ENCODE data around the gene EBF4. TPM values are rescaled to one million over a fixed set of nuclear protein-coding genes. Genes with fewer than 3 reads are reported as not detected.

The EBF4 gene
- total and polyA plus RNA-seq, 2 of the 8 experiments (the other 6 are each of a cell fraction or from before 2014, with no cell fraction given): 1.2 to 2.9 TPM

- ChIA-PET CTCF (ENCODE audit: partially characterized antibody) (interaction anchor here (0.9 to 1.8 kb wide), 10 partner anchors 9 to 202 kb away, joined by 3 to 7 read pairs (median 4); partner anchors contain the start of gene C20orf141), POLR2A (ENCODE audit: partially characterized antibody) (interaction anchor here (0.6 to 2.3 kb wide), 7 partner anchors 9 to 73 kb away, joined by 3 to 14 read pairs (median 3); partner anchors contain the start of gene PTPRA)
- Histone ChIP-seq H4K20me1 (replicated peaks in 1 of 2; ENCODE audit: control insufficient read depth in 1 of 2, insufficient read depth in 2 of 2, low read length in 2 of 2) (peaks cover 0 to 10% of the 10 kb centered on the region in 2 experiments), H3K4me3 (ENCODE audit: extremely low read depth in 1 of 4, insufficient read depth in 2 of 4, low read depth in 3 of 4, low read length in 4 of 4) (peak overlapping the region; percentile 73 to 96 (median 76); a peak in 7 of 8 replicates), H4K8ac (ENCODE audit: extremely low read depth, insufficient read depth, low read length) (no peak overlapping the region; the same call in 1 of the 2 replicates), H2BK5ac (ENCODE audit: low read depth, low read length) (0 out of 2 replicates have a peak overlapping the region, but pooled peaks have one; percentile 79), H3K79me2 (ENCODE audit: control insufficient read depth in 1 of 2, insufficient read depth in 2 of 2, low read length in 2 of 2) (no peaks in the 10 kb centered on the region), H2BK15ac (ENCODE audit: low read length) (no peak overlapping the region), H3K56ac (replicated peaks; ENCODE audit: insufficient read length, low read depth, low read length) (no peak overlapping the region), H2BK20ac (ENCODE audit: low read length) (no peak overlapping the region), H3K36me3 (ENCODE audit: control insufficient read depth in 2 of 4, insufficient read depth in 4 of 4, low read length in 3 of 4) (peaks cover 11 to 35% (median 20%) of the 10 kb centered on the region in 4 experiments; a peak in 6 of 8 replicates), H4K5ac (ENCODE audit: insufficient read length, low read depth, low read length) (no peak overlapping the region), H3K27ac (ENCODE audit: low read depth, low read length) (no peak overlapping the region), H2AK5ac (ENCODE audit: low read depth, low read length) (no peak overlapping the region), H3K23ac (ENCODE audit: insufficient read length) (no peak overlapping the region), H3K18ac (ENCODE audit: extremely low read depth, low read length) (peak overlapping the region; percentile 93), H4K91ac (replicated peaks; ENCODE audit: insufficient read length, low read length) (peak overlapping the region; percentile 48), H2BK12ac (ENCODE audit: low read depth, low read length) (no peak overlapping the region), H2AFZ (ENCODE audit: low read length) (no peak overlapping the region), H3K4me2 (ENCODE audit: insufficient read depth in 1 of 2, low read depth in 2 of 2, low read length in 2 of 2) (peak overlapping the region; percentile 97), H3K23me2 (ENCODE audit: low read depth, low read length) (peaks cover 13% of the 10 kb centered on the region), H3K9me3 (ENCODE audit: insufficient read depth in 2 of 2, low read depth in 1 of 2, low read length in 1 of 2) (no peaks in the 10 kb centered on the region), H3K27me3 (replicated peaks in 1 of 4; ENCODE audit: control insufficient read depth in 3 of 4, extremely low read depth in 1 of 4, insufficient read depth in 3 of 4, low read length in 3 of 4) (peaks cover 16 to 35% (median 33%) of the 10 kb centered on the region in 4 experiments), H3K79me1 (ENCODE audit: low read depth, low read length) (no peaks in the 10 kb centered on the region; the same call in 1 of the 2 replicates), H3K9ac (replicated peaks in 1 of 4; ENCODE audit: extremely low read depth in 1 of 4, low read depth in 3 of 4, low read length in 3 of 4) (no peak overlapping the region), H3K4me1 (replicated peaks in 1 of 4; ENCODE audit: control insufficient read depth in 3 of 4, insufficient read depth in 4 of 4, low read length in 3 of 4) (peaks cover 0 to 21% (median 6%) of the 10 kb centered on the region in 4 experiments; a peak in 6 of 7 replicates), H3K14ac (ENCODE audit: insufficient read length) (no peak overlapping the region), H3K4ac (replicated peaks; ENCODE audit: insufficient read length, low read depth, low read length) (peak overlapping the region; percentile 61), H2BK120ac (replicated peaks; ENCODE audit: low read depth, low read length) (no peak overlapping the region)
- TF ChIP-seq YY1 (IDR thresholded peaks at IDR 0.05; ENCODE audit: low read depth, low read length) (0 out of 2 replicates have a peak, but pooled peaks have one; percentile 15), CTBP2 (IDR thresholded peaks at IDR 0.05; ENCODE audit: borderline replicate concordance, insufficient read depth, insufficient read length, low read length) (no peak), E2F6 (IDR thresholded peaks at IDR 0.05) (peak; percentile 79), MAX (IDR thresholded peaks at IDR 0.05) (peak; percentile 79), BRCA1 (IDR thresholded peaks at IDR 0.05; ENCODE audit: low read depth, low read length) (no peak)
- DNase-seq (ENCODE audit: low read depth in 1 of 2, low spot score in 2 of 2) (no peak), FAIRE-seq (no peak)
- 68% methylated on average over 9 of the region's 9 CpGs; no CpG with 5 or more reads in 1 of the 2 experiments for WGBS, 2 experiments (ENCODE audit: extremely low coverage in 1 of 2, insufficient coverage in 1 of 2, insufficient read length in 1 of 2, insufficient replicate concordance in 2 of 2, low coverage in 1 of 2, low lambda C conversion rate in 2 of 2, missing lambda C conversion rate in 1 of 2)
Observed at GRCh38 chr20:2799271-2799670, 106.7 kb downstream of the EBF4 start.

Measured in H1 (cell line).